CD4-positive, alpha-beta T cell treated with Interferon gamma for 1 hour (primary cell): ENCODE data around the gene EPSTI1.

Source experiments
- DNase-seq: peaks from one replicate; pipeline ENCODE4 v3.0.0-alpha.2; 2020

EPSTI1 gene

DNA sequence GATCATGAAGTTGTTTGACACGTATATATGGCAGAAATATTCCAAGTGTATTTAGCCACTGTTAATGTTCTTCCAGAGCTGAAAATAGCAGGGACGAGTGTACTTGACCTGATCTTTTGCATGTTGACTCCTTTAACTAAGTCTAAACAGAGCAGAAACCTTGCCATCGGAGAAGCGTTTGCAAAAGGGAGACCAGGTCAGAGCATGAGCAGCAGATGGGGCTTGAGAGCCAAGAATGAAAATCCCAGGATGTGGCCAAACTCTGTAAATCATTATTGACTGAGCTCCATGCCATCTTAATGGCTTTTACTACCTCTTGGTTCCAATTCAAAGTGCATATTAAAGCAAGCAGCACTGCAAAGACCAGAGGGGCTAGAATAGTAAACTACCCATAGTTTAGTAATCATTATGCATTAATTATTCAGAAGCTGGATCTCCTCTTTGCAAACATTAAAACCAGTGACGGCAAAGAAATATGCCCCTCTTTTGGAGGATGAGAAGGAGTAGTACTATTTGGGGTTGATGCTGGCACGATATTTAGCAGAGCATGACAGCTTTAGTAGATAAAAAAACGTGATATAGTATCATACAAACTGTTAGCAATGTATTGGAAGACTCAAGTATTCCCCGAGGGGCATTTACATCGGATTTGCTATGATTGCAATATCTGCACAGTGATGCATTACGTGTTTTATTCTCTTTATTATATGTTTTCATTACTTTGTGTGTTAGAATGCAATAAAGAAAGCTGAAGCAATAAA is 154.9 kb downstream of the EPSTI1 start:
- no peak for DNase-seq
